Activated CD8-positive, alpha-beta memory T cell treated with anti-CD3 and anti-CD28 coated beads for 24 hours (primary cell): Measurements from ENCODE around the gene DPEP1.
"Not testable (repeated sequence)": the region's sequence is repeated elsewhere in the genome, so short reads cannot be mapped to it uniquely, and the experiment has no call there.

Experiments
- DNase-seq: peaks from one replicate; pipeline ENCODE4 v3.0.0-alpha.2; 2020

DPEP1 gene

GRCh38 chr16:89653656-89654295 is 40.3 kb downstream of the DPEP1 start:
- DNase-seq, result no peak

- no peak for DNase-seq
Measured at GRCh38 chr16:89655062-89655643, 41.7 kb downstream of the DPEP1 start.

GRCh38 chr16:89656435-89657121 is 43.1 kb downstream of the DPEP1 start:
- no peak for DNase-seq

GRCh38 chr16:89657442-89658220 is 44.2 kb downstream of the DPEP1 start, which contains the start of the genes CHMP1A and SPATA33:
TSS of gene CHMP1A (minus strand) at chr16:89657708. CDS start at chr16:89657588, 120 bp downstream.
TSS of gene SPATA33 (plus strand) at chr16:89657836. CDS start at chr16:89657912, 76 bp downstream.
- DNase-seq, result peak; percentile 98

GRCh38 chr16:89658221-89658879 is 44.9 kb downstream of the DPEP1 start:
- DNase-seq, result no peak

- no peak for DNase-seq
Measured at GRCh38 chr16:89660146-89660545, 46.7 kb downstream of the DPEP1 start.

- no peak for DNase-seq
Measured at GRCh38 chr16:89661215-89661614, 47.8 kb downstream of the DPEP1 start.

- DNase-seq, result not testable (repeated sequence)
Measured at GRCh38 chr16:89664238-89664637, 50.8 kb downstream of the DPEP1 start.

- not testable (repeated sequence) for DNase-seq
Measured at GRCh38 chr16:89667000-89667399, 53.6 kb downstream of the DPEP1 start.

GRCh38 chr16:89667633-89668032 is 54.2 kb downstream of the DPEP1 start:
- no peak for DNase-seq

GRCh38 chr16:89668790-89669158 is 55.3 kb downstream of the DPEP1 start:
- no peak for DNase-seq

GRCh38 chr16:89669755-89670154 is 56.3 kb downstream of the DPEP1 start:
- no peak for DNase-seq

- no peak for DNase-seq
Measured at GRCh38 chr16:89670496-89671431, 57.3 kb downstream of the DPEP1 start.

- not testable (repeated sequence) for DNase-seq
Measured at GRCh38 chr16:89671565-89671964, 58.1 kb downstream of the DPEP1 start.

- no peak for DNase-seq
Measured at GRCh38 chr16:89672177-89672941, 58.9 kb downstream of the DPEP1 start.

GRCh38 chr16:89678258-89678657 is 64.8 kb downstream of the DPEP1 start:
- no peak for DNase-seq

GRCh38 chr16:89685916-89686315 is 72.5 kb downstream of the DPEP1 start:
- DNase-seq, result no peak

GRCh38 chr16:89686520-89687091 is 73.2 kb downstream of the DPEP1 start, which contains the start of gene CDK10:
TSS of gene CDK10 (plus strand) at chr16:89686689. CDS start at chr16:89686711, 22 bp downstream.
- DNase-seq, result peak; percentile 99

- no peak for DNase-seq
Measured at GRCh38 chr16:89687092-89687940, 73.9 kb downstream of the DPEP1 start.
